Immature natural killer cell (primary cell): ENCODE results near the gene PRDM11. TPM values are rescaled to one million over a fixed set of nuclear protein-coding genes. Genes with fewer than 3 reads are reported as not detected.

ENCODE experiments used
- DNase-seq, 3 donors: peaks; one replicate each; pipeline ENCODE4 v3.0.0; 2022; ENCODE audit warnings: mixed read lengths in 1 of 3
- H3K27ac Mint-ChIP-seq, 6 donors: one replicate each; pipeline ENCODE4 v1.8.0; 2020; ENCODE audit warnings: mixed read lengths in 6 of 6, mild to moderate bottlenecking in 5 of 6, inconsistent platforms in 4 of 6, moderate library complexity in 3 of 6
- H3K27me3 Mint-ChIP-seq, 3 donors: one replicate each; pipeline ENCODE4 v1.8.0; 2020 to 2021; ENCODE audit warnings: low read depth in 3 of 3, mild to moderate bottlenecking in 3 of 3, mixed read lengths in 3 of 3, moderate library complexity in 3 of 3, inconsistent platforms in 1 of 3
- H3K36me3 Mint-ChIP-seq, 3 donors: one replicate each; pipeline ENCODE4 v1.8.0; 2020; ENCODE audit warnings: mixed read lengths in 3 of 3, inconsistent platforms in 2 of 3, mild to moderate bottlenecking in 2 of 3
- H3K4me1 Mint-ChIP-seq, 2 donors: one replicate each; pipeline ENCODE4 v1.8.0; 2020; ENCODE audit warnings: inconsistent platforms in 2 of 2, mild to moderate bottlenecking in 2 of 2, mixed read lengths in 2 of 2, moderate library complexity in 1 of 2
- H3K4me3 Mint-ChIP-seq, 5 donors: one replicate each; pipeline ENCODE4 v1.8.0; 2020; ENCODE audit warnings: mild to moderate bottlenecking in 5 of 5, mixed read lengths in 5 of 5, inconsistent platforms in 3 of 5, moderate library complexity in 3 of 5
- H3K9me3 Mint-ChIP-seq, 6 donors: one replicate each; pipeline ENCODE4 v1.8.0; 2020; ENCODE audit warnings: mild to moderate bottlenecking in 6 of 6, mixed read lengths in 6 of 6, inconsistent platforms in 4 of 6, moderate library complexity in 3 of 6
- polyA plus RNA-seq, 3 donors: library from polyadenylated mRNA; unstranded; fragments of 300-500 nt; fragmentation: Illumina TruSeq; gene quantifications; one replicate each; pipeline ENCODE4 v1.2.3, GENCODE V29; 2021

PRDM11 gene
- polyA plus RNA-seq, 3 donors from 2014 or later, result 0.84 to 1.2 (median 0.94) TPM

DNA sequence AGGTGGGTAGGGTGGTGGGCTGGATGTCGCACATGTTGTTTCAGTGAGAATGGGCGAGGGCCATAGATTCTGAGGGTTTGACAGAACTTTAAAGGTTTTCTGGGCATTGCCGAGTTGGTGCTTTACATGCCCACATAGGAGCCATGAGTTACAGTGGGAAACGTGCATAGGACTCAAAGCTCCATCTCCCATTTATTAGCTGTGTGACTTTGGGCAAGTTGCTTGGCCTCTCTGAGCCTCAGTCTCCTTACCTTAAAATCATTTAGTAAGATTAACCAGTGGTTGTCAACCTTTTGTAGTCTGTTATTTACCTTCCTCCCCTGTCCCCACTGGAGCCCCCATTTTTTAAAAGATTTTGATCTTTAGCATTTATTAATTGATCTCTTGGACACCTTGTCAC, 72.3 kb downstream of the PRDM11 start:
- DNase-seq, result no peak
- no peak overlapping the region for H3K4me3 Mint-ChIP-seq
- peaks cover 0 to 2% (median 0%) of the 10 kb centered on the region in 3 donors for H3K27me3 Mint-ChIP-seq
- H3K4me1 Mint-ChIP-seq, result peaks cover 6 to 10% of the 10 kb centered on the region in 2 donors
- no peak overlapping the region for H3K27ac Mint-ChIP-seq
- peaks cover 11 to 28% (median 18%) of the 10 kb centered on the region in 3 donors for H3K36me3 Mint-ChIP-seq
- peaks cover 0 to 2% (median 0%) of the 10 kb centered on the region in 6 donors for H3K9me3 Mint-ChIP-seq

DNA sequence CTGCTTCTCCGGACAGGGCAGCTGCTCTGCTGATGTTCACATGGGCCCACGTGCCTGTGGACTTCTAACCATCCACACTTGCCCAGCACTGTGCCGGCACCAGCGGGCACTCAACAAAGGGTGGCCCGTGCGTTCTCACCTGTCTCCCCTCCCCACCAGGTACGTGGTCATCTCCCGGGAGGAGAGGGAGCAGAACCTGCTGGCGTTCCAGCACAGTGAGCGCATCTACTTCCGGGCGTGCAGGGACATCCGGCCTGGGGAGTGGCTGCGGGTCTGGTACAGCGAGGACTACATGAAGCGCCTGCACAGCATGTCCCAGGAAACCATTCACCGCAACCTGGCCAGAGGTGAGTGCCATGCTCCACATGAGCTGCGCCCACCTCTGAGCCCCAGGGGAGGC, 73.0 kb downstream of the PRDM11 start:
- peaks cover 11 to 32% (median 23%) of the 10 kb centered on the region in 3 donors for H3K36me3 Mint-ChIP-seq

DNA sequence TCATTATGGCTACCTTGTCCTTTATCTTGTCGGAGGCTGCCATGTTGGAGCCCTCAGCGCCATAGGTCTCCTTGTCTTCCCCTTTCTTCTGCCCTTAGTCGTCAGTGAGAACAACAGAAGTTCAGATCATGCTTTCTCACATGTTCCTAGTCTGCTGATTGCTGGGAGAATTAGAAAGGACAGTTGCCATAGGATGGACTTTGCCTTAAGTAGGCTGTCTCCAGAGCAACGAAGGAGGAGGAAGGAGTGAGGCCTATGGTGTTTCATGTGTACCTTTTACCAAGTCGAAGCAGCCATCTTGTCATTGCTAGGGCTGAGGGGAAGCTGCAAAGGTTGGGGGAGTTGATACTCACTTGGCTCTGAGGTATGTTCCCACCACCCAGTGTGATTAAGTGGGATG, 77.1 kb downstream of the PRDM11 start:
- Mint-ChIP-seq H3K4me3 (no peak overlapping the region), H3K4me1 (no peaks in the 10 kb centered on the region), H3K9me3 (peaks cover 0 to 2% (median 0%) of the 10 kb centered on the region in 6 donors), H3K27me3 (peaks cover 0 to 2% (median 0%) of the 10 kb centered on the region in 3 donors), H3K36me3 (peaks cover 22 to 55% (median 32%) of the 10 kb centered on the region in 3 donors), H3K27ac (no peak overlapping the region)
- DNase-seq, result no peak

More for the DNA sequence above, 73.0 kb downstream of the PRDM11 start:
- no peak overlapping the region for H3K27ac Mint-ChIP-seq
- no peak overlapping the region for H3K4me3 Mint-ChIP-seq
- peaks cover 0 to 2% (median 0%) of the 10 kb centered on the region in 6 donors for H3K9me3 Mint-ChIP-seq
- peaks cover 6 to 10% of the 10 kb centered on the region in 2 donors for H3K4me1 Mint-ChIP-seq
- H3K27me3 Mint-ChIP-seq, result peaks cover 0 to 2% (median 0%) of the 10 kb centered on the region in 3 donors
- DNase-seq, result no peak

DNA sequence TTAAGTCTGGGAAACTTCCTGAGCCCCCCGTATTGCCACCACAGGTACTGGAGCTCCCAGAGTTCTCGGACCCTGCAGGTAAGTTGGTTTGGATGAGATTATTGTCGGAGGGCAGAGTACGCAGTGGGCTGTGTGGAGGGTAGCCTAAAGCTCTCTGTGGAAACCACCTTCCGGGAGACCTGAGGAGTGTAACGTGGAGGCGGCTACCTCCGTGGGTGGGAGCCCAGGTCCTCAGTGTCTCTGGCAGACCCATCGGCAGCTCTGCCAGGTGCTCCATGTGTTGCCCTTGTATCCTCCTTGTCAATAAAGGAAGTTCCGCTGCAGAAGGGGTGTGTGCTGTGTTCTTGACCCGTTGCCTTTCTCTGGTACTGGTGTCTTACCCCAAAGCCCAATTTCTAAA, 78.3 kb downstream of the PRDM11 start:
- Mint-ChIP-seq H3K4me3 (no peak overlapping the region), H3K9me3 (peaks cover 0 to under 1% (median 0%) of the 10 kb centered on the region in 6 donors), H3K27ac (no peak overlapping the region), H3K36me3 (peaks cover 22 to 65% (median 35%) of the 10 kb centered on the region in 3 donors), H3K27me3 (peaks cover 0 to 2% (median 0%) of the 10 kb centered on the region in 3 donors), H3K4me1 (no peaks in the 10 kb centered on the region)
- DNase-seq, result no peak

DNA sequence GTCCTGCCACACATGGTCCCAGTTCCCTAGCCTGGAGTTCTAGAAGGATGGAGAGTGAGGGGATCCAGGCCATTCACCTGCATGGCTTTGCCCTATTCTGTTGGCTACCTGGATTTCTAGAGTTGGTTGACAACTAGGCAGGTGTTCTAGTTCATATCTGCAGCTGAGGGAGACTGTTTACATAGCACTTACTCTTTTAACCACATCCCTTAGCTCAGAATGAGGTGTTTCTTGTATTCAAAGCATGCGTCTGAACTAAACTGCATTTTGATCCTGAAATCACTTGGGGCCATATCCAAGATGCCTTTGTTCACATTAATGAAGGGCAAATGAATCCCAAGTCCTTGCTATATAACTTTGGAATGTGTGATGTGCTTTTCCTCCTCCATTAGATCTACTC, 78.8 kb downstream of the PRDM11 start:
- Mint-ChIP-seq H3K27ac (no peak overlapping the region), H3K36me3 (peaks cover 22 to 62% (median 32%) of the 10 kb centered on the region in 3 donors), H3K4me3 (no peak overlapping the region), H3K4me1 (no peaks in the 10 kb centered on the region), H3K9me3 (no peaks in the 10 kb centered on the region), H3K27me3 (peaks cover 0 to 2% (median 1%) of the 10 kb centered on the region in 3 donors)
- DNase-seq, result no peak

DNA sequence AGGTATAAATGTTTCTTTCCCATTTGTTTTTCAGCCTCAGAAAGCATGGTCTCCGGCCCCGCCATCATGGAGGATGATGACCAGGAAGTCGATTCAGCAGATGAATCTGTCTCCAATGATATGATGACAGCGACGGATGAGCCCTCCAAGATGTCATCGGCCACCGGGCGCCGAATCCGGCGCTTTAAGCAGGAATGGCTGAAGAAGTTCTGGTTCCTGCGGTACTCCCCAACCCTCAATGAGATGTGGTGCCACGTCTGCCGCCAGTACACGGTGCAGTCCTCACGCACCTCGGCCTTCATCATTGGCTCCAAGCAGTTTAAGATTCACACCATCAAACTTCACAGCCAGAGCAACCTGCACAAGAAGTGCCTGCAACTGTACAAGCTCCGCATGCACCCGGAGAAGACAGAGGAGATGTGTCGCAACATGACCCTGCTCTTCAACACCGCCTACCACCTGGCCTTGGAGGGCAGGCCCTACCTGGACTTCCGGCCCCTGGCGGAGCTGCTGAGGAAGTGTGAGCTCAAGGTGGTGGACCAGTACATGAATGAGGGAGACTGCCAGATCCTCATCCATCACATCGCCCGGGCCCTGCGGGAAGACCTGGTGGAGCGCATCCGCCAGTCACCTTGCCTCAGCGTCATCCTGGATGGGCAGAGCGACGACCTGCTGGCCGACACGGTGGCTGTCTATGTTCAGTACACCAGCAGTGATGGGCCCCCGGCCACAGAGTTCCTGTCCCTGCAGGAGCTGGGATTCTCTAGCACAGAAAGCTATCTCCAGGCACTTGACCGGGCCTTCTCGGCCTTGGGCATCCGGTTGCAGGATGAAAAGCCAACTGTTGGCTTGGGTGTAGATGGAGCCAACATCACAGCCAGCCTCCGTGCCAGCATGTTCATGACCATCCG, 79.8 kb downstream of the PRDM11 start:
- DNase-seq, result no peak
- peaks cover 19 to 53% (median 29%) of the 10 kb centered on the region in 3 donors for H3K36me3 Mint-ChIP-seq
- H3K4me1 Mint-ChIP-seq, result no peaks in the 10 kb centered on the region
- no peak overlapping the region for H3K27ac Mint-ChIP-seq
- peaks cover 0 to 2% (median 1%) of the 10 kb centered on the region in 3 donors for H3K27me3 Mint-ChIP-seq
- H3K4me3 Mint-ChIP-seq, result no peak overlapping the region
- H3K9me3 Mint-ChIP-seq, result no peaks in the 10 kb centered on the region

DNA sequence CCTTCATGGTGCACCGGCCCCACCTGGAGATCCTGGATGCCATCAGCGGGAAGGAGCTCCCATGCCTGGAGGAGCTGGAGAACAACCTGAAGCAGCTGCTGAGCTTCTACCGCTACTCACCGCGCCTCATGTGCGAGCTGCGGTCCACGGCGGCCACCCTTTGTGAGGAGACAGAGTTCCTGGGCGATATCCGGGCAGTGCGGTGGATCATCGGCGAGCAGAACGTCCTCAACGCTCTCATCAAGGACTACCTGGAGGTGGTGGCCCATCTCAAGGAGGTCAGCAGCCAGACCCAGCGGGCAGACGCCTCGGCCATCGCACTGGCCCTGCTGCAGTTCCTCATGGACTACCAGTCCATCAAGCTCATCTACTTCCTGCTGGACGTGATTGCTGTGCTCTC, 80.5 kb downstream of the PRDM11 start:
- Mint-ChIP-seq H3K4me3 (no peak overlapping the region), H3K27ac (no peak overlapping the region), H3K9me3 (no peaks in the 10 kb centered on the region), H3K36me3 (peaks cover 16 to 51% (median 23%) of the 10 kb centered on the region in 3 donors), H3K27me3 (peaks cover 0 to 1% (median 0%) of the 10 kb centered on the region in 3 donors), H3K4me1 (no peaks in the 10 kb centered on the region)
- DNase-seq, result no peak

DNA sequence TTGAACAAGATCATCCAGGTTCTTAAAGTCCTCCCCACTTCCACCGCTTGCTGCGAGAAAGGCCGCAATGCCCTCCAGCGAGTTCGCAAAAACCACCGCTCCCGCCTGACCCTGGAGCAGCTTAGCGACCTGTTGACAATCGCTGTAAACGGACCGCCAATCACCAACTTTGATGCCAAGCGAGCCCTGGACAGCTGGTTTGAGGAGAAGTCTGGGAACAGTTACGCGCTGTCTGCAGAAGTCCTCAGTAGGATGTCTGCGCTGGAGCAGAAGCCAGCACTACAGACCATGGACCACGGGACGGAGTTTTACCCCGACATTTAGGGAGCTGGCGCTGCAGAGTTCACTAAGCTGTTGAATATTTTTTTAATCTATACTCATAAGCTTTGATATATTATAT, 81.4 kb downstream of the PRDM11 start:
- H3K36me3 Mint-ChIP-seq, result peaks cover 16 to 49% (median 20%) of the 10 kb centered on the region in 3 donors
- no peaks in the 10 kb centered on the region for H3K9me3 Mint-ChIP-seq

DNA sequence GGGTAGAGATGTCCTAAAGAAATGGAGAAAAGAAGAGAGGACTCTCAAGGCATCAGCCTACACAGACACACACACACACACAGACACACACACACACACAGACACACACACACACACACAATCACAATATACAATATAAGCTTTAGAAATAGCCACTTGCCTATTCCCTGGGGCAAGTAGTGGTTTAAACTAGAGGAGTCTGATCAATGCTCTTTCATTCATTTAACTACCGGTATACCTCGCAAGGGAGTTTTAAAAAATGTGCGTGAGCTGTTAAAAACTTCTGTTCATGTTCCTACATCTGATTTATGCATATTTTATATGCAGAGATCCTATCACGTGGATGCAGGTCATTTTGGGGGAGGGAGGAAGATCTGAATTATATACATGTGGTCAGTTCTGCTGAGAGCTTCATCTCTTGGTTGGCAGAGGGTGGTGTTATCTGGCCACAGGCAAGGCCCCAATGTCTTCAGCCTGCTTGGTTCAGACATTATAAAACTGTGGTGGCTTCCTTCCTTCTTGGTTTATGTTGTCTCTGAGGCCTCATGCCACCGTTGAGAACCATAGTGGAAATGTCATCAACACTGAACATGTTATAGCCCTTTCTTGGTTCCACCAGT, 83.1 kb downstream of the PRDM11 start:
- H3K4me1 Mint-ChIP-seq, result no peaks in the 10 kb centered on the region
- DNase-seq, result no peak
- H3K4me3 Mint-ChIP-seq, result no peak overlapping the region
- no peak overlapping the region for H3K27ac Mint-ChIP-seq
- no peaks in the 10 kb centered on the region for H3K9me3 Mint-ChIP-seq
- H3K27me3 Mint-ChIP-seq, result peaks cover 0 to 2% (median 1%) of the 10 kb centered on the region in 3 donors
- H3K36me3 Mint-ChIP-seq, result peaks cover 11 to 37% (median 14%) of the 10 kb centered on the region in 3 donors

More for the DNA sequence above, 81.4 kb downstream of the PRDM11 start:
- no peak overlapping the region for H3K4me3 Mint-ChIP-seq
- no peak for DNase-seq
- H3K4me1 Mint-ChIP-seq, result no peaks in the 10 kb centered on the region
- no peak overlapping the region for H3K27ac Mint-ChIP-seq
- peaks cover 0 to 1% (median 0%) of the 10 kb centered on the region in 3 donors for H3K27me3 Mint-ChIP-seq

DNA sequence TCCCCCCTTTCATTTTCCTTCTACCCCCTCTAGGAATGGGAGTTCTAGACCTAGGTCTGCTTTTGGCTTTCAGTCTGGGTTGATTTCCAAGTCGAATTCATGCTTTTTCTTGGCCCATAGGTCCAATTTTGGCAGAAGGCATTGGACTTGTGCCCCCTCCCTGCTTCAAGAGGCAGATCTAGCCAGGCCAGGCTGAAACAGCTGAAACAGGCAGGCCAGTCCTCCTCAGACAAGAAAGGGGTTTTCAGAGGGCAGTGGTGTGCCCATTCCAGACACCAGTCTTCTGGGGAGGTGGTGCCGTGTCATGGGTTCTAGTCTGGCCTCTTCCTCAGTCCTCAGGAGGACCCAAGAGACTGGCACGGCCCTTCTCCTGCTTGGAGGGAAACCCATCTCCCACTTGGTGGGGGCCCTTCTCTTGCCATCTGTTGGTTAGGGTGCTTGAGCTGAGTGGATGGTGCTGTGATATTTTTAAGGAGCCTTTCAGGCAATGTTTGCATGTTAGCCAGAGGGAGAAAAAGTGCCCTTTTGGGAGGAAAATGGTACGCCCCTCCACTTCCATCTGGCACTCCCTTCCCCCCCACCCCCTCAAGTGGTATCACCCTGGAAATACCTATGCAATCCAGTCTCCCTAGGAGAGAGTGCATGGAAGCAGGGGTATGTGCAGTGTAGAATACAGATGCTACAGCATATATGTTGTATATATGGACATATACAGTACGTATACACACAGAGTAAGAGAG, 86.1 kb downstream of the PRDM11 start:
- H3K27ac Mint-ChIP-seq, result no peak overlapping the region
- no peaks in the 10 kb centered on the region for H3K4me1 Mint-ChIP-seq
- peaks cover 0 to 16% (median 1%) of the 10 kb centered on the region in 3 donors for H3K27me3 Mint-ChIP-seq
- H3K4me3 Mint-ChIP-seq, result no peak overlapping the region
- peaks cover 0 to 16% (median 11%) of the 10 kb centered on the region in 3 donors for H3K36me3 Mint-ChIP-seq
- no peak for DNase-seq
- H3K9me3 Mint-ChIP-seq, result no peaks in the 10 kb centered on the region

DNA sequence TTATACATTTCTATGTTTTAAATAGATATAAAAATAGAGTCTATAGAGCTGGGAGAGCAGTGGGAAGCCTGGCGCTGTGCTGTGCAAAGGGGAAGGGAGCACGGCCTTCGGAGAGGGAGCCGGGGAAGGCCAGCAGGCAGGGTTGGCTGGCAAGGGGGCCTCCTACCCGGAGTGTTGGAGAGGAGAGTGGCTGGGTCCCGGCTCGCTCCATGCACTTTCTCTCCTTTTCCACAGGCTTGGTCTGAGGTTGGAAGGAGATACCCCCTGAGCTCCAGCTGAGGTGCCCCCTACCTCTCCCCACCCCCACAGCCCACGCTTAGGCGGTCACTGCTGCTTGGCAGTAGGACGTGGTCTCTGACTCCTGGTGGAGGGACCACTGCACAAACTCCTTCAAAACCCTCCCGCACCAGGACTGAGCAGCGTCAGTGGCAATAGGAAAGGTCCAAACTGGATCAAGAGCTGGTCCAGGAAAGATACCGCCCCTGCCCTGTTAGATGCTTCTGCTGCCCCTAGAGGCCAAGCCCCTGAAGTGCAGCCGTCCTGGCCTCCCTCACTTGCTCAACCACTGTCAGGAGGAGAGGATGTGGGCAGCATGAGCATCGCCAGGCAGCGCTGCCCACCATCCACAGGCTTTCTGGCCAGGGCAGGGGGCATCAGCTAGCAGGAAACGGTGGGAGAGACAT, 86.8 kb downstream of the PRDM11 start:
- Mint-ChIP-seq H3K9me3 (no peaks in the 10 kb centered on the region), H3K27ac (no peak overlapping the region), H3K4me1 (no peaks in the 10 kb centered on the region), H3K27me3 (peaks cover 0 to 19% (median 1%) of the 10 kb centered on the region in 3 donors), H3K36me3 (peaks cover 0 to 13% (median 6%) of the 10 kb centered on the region in 3 donors), H3K4me3 (no peak overlapping the region)
- DNase-seq, result peak; percentile 37 to 44 (median 39)

DNA sequence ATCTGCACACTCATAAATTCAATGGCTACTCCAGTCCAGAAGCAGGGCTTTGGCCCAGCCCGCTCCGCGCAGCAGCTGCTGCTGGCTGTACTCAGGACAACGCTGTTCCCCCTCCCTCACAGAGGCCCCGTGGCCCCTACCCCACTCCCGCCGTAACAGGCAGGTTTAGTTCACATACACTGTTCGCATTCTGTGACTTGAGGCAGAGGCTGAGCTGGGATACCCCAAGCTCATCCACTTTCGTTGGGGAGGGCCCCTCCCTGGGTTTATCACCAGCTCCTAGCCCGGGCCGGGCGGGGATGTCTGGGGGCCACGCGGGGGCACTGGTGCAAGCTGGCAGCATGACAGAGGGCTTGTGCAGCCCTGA, 87.3 kb downstream of the PRDM11 start:
- H3K9me3 Mint-ChIP-seq, result no peaks in the 10 kb centered on the region
- H3K36me3 Mint-ChIP-seq, result peaks cover 0 to 8% (median 1%) of the 10 kb centered on the region in 3 donors
- peaks cover 0 to 19% (median 1%) of the 10 kb centered on the region in 3 donors for H3K27me3 Mint-ChIP-seq
- no peak overlapping the region for H3K27ac Mint-ChIP-seq
- DNase-seq, result no peak
- H3K4me1 Mint-ChIP-seq, result no peaks in the 10 kb centered on the region
- no peak overlapping the region for H3K4me3 Mint-ChIP-seq
